Heart left ventricle (tissue), 16 donors: Measurements from ENCODE around the gene GNB1. TPM values are rescaled to one million over a fixed set of nuclear protein-coding genes. Genes with fewer than 3 reads are reported as not detected.

Experiments used
- ATAC-seq, 4 donors: fragments of 200-7000 bp; cut with Tn5 transposase; one replicate each; pipeline ENCODE4 v1.9.1; 2020 to 2022; ENCODE audit warnings: moderate library complexity in 4 of 4, mild to moderate bottlenecking in 3 of 4, moderate number of reproducible peaks in 1 of 4
- DNase-seq, 5 donors: peaks; one replicate each; pipeline ENCODE4 v3.0.0-alpha.2; 2020
- H3K27ac ChIP-seq, 12 donors: fragments of 200-600 bp; sonication (generic) in 4 of 12; one replicate each; pipeline versions ENCODE4 v1.5.0 to v1.8.0; 2016 to 2022; ENCODE audit warnings: mild to moderate bottlenecking in 2 of 12
- H3K27me3 ChIP-seq, 9 donors: fragments of 200-600 bp; sonication (generic) in 2 of 9; one replicate each; pipeline versions ENCODE4 v1.5.1 to v1.8.0; 2016 to 2022; ENCODE audit warnings: mild to moderate bottlenecking in 3 of 9
- H3K36me3 ChIP-seq, 9 donors: fragments of 200-600 bp; sonication (generic) in 2 of 9; one replicate each; pipeline versions ENCODE4 v1.5.0 to v1.8.0; 2018 to 2022; ENCODE audit warnings: mild to moderate bottlenecking in 2 of 9
- H3K4me1 ChIP-seq, 12 donors: fragments of 200-600 bp; sonication (generic) in 4 of 12; one replicate each; pipeline versions ENCODE4 v1.5.0 to v1.8.0; 2016 to 2022; ENCODE audit warnings: mild to moderate bottlenecking in 3 of 12
- H3K4me3 ChIP-seq, 12 donors: fragments of 200-600 bp; sonication (generic) in 4 of 12; one replicate each; pipeline versions ENCODE4 v1.5.0 to v1.8.0; 2017 to 2022; ENCODE audit warnings: mild to moderate bottlenecking in 9 of 12, moderate library complexity in 4 of 12
- H3K9me3 ChIP-seq, 12 donors: fragments of 200-600 bp; sonication (generic) in 4 of 12; one replicate each; pipeline versions ENCODE4 v1.5.0 to v1.8.0; 2016 to 2022; ENCODE audit warnings: mild to moderate bottlenecking in 1 of 12
- POLR2A ChIP-seq, 2 donors: fragments of 450-650 bp; IDR thresholded peaks; one replicate each; pipeline ENCODE4 v1.6.1; 2017; ENCODE audit warnings: antibody characterized with exemption in 2 of 2, mild to moderate bottlenecking in 2 of 2, moderate library complexity in 2 of 2
- WGBS, 4 donors: extraction: QIAGEN DNeasy Blood & Tissue Kit in 2 of 4; methylation state at CpG; one replicate each; pipeline versions ENCODE4 v1.1.5 to v1.1.7; 2013 to 2018; 5-methylcytosine and 5-hydroxymethylcytosine counted together
- intact Hi-C, 10 donors: fragments of 100-400 bp; cut with DNase I; formaldehyde crosslinking; loops; one replicate each; pipeline versions ENCODE4 v1.11.1 to v1.14.2; 2022
- polyA plus RNA-seq, 2 donors: library from polyadenylated mRNA; stranded (reverse); fragments of 200-250 nt; gene quantifications; one replicate each; pipeline ENCODE4 v1.2.3, GENCODE V29; 2013
- total RNA-seq, 9 donors: library from RNA; depleted of rRNA in 2 of 9; stranded (reverse); fragments of >200 nt in 2 of 9; fragmentation: NEBNext Ultra II Directional in 3 of 9; extraction: Animal tissue kit (Norgen Biotek cat#: 25700) in 3 of 9; gene quantifications; one replicate each; pipeline versions ENCODE4 v1.1.0 to v1.2.4, GENCODE V29; 2016 to 2023
- TF ChIP-seq, protein P1 (sequence below), 12 donors: fragments of 200-600 bp; sonication (generic) in 4 of 12; IDR thresholded peaks; one replicate each; pipeline versions ENCODE4 v1.5.0 to v1.8.0; 2018 to 2022; ENCODE audit warnings: antibody characterized with exemption in 12 of 12, mild to moderate bottlenecking in 5 of 12
- donor health status: ischemic (EF 13 %, LVEDD 7.1; RV severe dilation, severe dysfunction).
- donor health status: healthy with polysubstance abuse.
- donor health status: DM: no; HTN: yes; CAD: no.
- donor health status: DM: no; HTN: no; CAD: no.
- donor health status: ischemic (EF 25% LVEDD 6.9; RV normal size, moderate dysfunction).
- donor health status: ischemic (EF 25% LVEDD 5.7; RV mildly dilated, moderate dysfunction).
- donor health status: healthy.
- donor health status: DM: yes; HTN: yes; CAD: no.
- donor health status: ischemic (EF 35%, LVEDD 5.7; RV mildly dilated, moderate dysfunction).
- donor health status: nonischemic (EF 11% LVEDD 7.7; RV severe dilation, severe dysfunction).
- donor health status: DM: yes; HTN: yes; CAD: no.
- donor health status: PGD.
- donor health status: ischemic (EF 29% LVEDD 5.4; RV normal size, mild dysfunction).
- donor health status: nonischemic (EF 23%, LVEDD 6.1; RV moderate dilation, normal function).

Gene GNB1
- total and polyA plus RNA-seq, 11 donors, result 52.9 to 275 (median 172) TPM

- intact Hi-C loops, result no loop called here
- Histone ChIP-seq H3K4me1 (peaks cover 0 to 27% (median 18%) of the 10 kb centered on the region in 12 donors), H3K27ac (no peak overlapping the region), H3K27me3 (no peaks in the 10 kb centered on the region), H3K9me3 (no peaks in the 10 kb centered on the region), H3K36me3 (no peaks in the 10 kb centered on the region), H3K4me3 (no peak overlapping the region)
- DNase-seq, result peak in 3 of 5 donors; percentile 6 to 20 (median 14)
- no peak for ATAC-seq
- TF ChIP-seq POLR2A (IDR thresholded peaks at IDR 0.05), result no peak
- TF ChIP-seq, protein P1, sequence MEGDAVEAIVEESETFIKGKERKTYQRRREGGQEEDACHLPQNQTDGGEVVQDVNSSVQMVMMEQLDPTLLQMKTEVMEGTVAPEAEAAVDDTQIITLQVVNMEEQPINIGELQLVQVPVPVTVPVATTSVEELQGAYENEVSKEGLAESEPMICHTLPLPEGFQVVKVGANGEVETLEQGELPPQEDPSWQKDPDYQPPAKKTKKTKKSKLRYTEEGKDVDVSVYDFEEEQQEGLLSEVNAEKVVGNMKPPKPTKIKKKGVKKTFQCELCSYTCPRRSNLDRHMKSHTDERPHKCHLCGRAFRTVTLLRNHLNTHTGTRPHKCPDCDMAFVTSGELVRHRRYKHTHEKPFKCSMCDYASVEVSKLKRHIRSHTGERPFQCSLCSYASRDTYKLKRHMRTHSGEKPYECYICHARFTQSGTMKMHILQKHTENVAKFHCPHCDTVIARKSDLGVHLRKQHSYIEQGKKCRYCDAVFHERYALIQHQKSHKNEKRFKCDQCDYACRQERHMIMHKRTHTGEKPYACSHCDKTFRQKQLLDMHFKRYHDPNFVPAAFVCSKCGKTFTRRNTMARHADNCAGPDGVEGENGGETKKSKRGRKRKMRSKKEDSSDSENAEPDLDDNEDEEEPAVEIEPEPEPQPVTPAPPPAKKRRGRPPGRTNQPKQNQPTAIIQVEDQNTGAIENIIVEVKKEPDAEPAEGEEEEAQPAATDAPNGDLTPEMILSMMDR (IDR thresholded peaks at IDR 0.05), result no peak
- 86 to 89% (median 88%) methylated on average over 13 of the region's 13 CpGs for WGBS, 4 donors
Measured at GRCh38 chr1:1911350-1912041, 20.6 kb upstream of the GNB1 start.

DNA sequence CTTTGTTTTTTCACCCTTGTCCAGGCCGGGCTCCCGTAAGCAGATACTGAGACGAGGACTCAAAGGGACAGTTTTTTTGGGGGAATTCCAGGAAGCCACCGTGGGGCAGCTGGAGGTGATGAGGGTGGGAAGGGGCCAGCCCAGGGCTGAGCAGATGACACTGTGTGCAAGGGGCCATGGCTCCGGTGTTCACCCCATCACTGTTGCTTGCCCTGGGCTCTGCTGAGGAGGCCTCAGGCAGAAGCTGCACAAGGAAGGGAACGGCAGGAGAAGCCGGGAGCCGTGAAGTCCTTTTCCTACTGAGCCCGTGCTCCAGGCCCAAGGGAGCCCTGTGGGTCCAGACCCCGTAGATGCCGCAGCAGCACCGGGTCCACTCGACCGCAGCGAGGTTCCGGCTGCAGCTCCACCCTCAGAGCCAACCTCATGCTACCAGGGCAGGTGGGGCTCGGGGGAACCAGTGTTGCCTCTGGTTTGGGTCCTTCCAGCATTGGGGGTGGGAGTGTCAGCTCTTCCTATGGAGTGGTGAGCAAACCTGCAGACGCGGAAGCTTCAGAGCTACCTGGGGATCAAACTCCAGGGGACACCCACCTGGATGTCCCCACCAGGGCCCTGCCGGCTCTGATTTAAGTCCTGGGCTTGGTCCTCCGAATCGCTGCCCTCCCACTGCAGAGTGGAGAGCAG, 19.9 kb upstream of the GNB1 start:
- TF ChIP-seq, protein P1 (IDR thresholded peaks at IDR 0.05), result no peak
- TF ChIP-seq POLR2A (IDR thresholded peaks at IDR 0.05), result no peak
- H3K27ac ChIP-seq, result no peak overlapping the region

GRCh38 chr1:1910033-1910465, 19.2 kb upstream of the GNB1 start:
- no peak for DNase-seq
- peaks cover 0 to 36% (median 20%) of the 10 kb centered on the region in 12 donors for H3K4me1 ChIP-seq
- WGBS, 4 donors, result 88 to 94% (median 92%) methylated on average over 6 of the region's 6 CpGs
- H3K4me3 ChIP-seq, result peak overlapping the region in 8 of 12 donors; percentile 65 to 96 (median 80)
- peak overlapping the region in 7 of 12 donors; percentile 81 to 96 (median 88) for H3K27ac ChIP-seq
- TF ChIP-seq, protein P1 (IDR thresholded peaks at IDR 0.05), result no peak
- H3K36me3 ChIP-seq, result no peaks in the 10 kb centered on the region
- no peaks in the 10 kb centered on the region for H3K9me3 ChIP-seq
- H3K27me3 ChIP-seq, result no peaks in the 10 kb centered on the region
- no peak for ATAC-seq
- intact Hi-C loops, result no loop called here

More for the DNA sequence above, 19.9 kb upstream of the GNB1 start:
- Histone ChIP-seq H3K9me3 (no peaks in the 10 kb centered on the region), H3K27me3 (no peaks in the 10 kb centered on the region), H3K4me3 (no peak overlapping the region), H3K36me3 (no peaks in the 10 kb centered on the region), H3K4me1 (peaks cover 0 to 34% (median 20%) of the 10 kb centered on the region in 12 donors)
- 93 to 96% (median 94%) methylated on average over 14 to 22 of the region's 22 CpGs for WGBS, 4 donors
- ATAC-seq (no peak), DNase-seq (peak; percentile 21 to 55 (median 29))
- intact Hi-C loops, result no loop called here

- WGBS, 4 donors, result 5 to 12% (median 8%) methylated on average over 13 to 21 of the region's 21 CpGs
- Histone ChIP-seq H3K27ac (peak overlapping the region; percentile 57 to 96 (median 92)), H3K4me3 (peak overlapping the region; percentile 45 to 96 (median 74)), H3K36me3 (no peaks in the 10 kb centered on the region), H3K4me1 (peaks cover 0 to 36% (median 20%) of the 10 kb centered on the region in 12 donors), H3K9me3 (no peaks in the 10 kb centered on the region), H3K27me3 (no peaks in the 10 kb centered on the region)
- peak in 1 of 4 donors; percentile 21 for ATAC-seq
- intact Hi-C loops, result loop anchor here in 7 of 10 donors (5.0 to 10.0 kb wide), 7 partner anchors 46 to 214 kb away; partner anchors contain the start of genes NADK (in 5 of the 7) and SLC35E2B (in 1 of the 7)
- no peak for DNase-seq
- no peak for TF ChIP-seq POLR2A (IDR thresholded peaks at IDR 0.05)
- TF ChIP-seq, protein P1 (IDR thresholded peaks at IDR 0.05), result no peak
Measured at GRCh38 chr1:1908506-1908791, 17.6 kb upstream of the GNB1 start.
